HCT116 (cell line): ENCODE results near the gene KRTAP5-5.

Experiments
- CEBPB ChIP-seq: IDR thresholded peaks from 2 replicates; pipeline ENCODE4 v1.6.1; 2012; ENCODE audit warnings: low read depth
- EZH2 ChIP-seq: fragments of 200-600 bp; sonication (generic); IDR thresholded peaks from 2 replicates; pipeline ENCODE4 v1.6.1; 2017; ENCODE audit warnings: antibody characterized with exemption, mixed run types
- EZH2phosphoT487 ChIP-seq: fragments of 200-600 bp; IDR thresholded peaks from 2 replicates; pipeline ENCODE4 v1.6.1; 2018; ENCODE audit warnings: antibody characterized with exemption, borderline replicate concordance
- TF ChIP-seq, protein P1 (sequence below): IDR thresholded peaks from 2 replicates; pipeline ENCODE4 v1.6.1; 2012

GRCh38 chr11:1669546-1670218, 40.1 kb downstream of the KRTAP5-5 start:
- TF ChIP-seq EZH2phosphoT487, result no peak
- no peak for TF ChIP-seq CEBPB
- no peak for TF ChIP-seq EZH2
- TF ChIP-seq, protein P1, sequence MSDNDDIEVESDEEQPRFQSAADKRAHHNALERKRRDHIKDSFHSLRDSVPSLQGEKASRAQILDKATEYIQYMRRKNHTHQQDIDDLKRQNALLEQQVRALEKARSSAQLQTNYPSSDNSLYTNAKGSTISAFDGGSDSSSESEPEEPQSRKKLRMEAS, result no peak
